UCSD-AML1 (cell line): ENCODE measurements around the gene KIR2DL4.
"Not testable (repeated sequence)": the region's sequence is repeated elsewhere in the genome, so short reads cannot be mapped to it uniquely, and the experiment has no call there.

Experiments
- DNase-seq: peaks from one replicate; lab custom pipeline; 2025; ENCODE audit not compliant: unreplicated experiment; lab: John Stamatoyannopoulos, UW

The KIR2DL4 gene

DNA sequence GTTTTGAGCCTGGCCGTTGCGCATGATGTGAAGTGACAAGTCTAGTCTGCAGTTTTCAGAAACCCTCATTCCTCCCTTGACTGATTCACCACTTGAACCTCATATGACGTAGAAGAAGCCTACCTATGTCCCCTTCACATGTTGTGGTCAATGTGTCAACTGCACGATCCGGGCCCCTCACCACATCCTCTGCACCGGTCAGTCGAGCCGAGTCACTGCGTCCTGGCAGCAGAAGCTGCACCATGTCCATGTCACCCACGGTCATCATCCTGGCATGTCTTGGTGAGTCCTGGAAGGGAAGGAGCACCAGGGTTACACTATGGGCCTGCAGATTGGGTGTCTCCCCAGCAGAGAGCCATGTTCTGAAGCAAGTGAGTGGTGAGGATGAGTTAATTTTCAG, at the start of gene KIR2DL4:
TSS of gene KIR2DL4 (plus strand) at position 201 of the 400 bp plus-strand sequence. CDS start at position 243, 42 bp downstream.
- peak; percentile 20 for DNase-seq

DNA sequence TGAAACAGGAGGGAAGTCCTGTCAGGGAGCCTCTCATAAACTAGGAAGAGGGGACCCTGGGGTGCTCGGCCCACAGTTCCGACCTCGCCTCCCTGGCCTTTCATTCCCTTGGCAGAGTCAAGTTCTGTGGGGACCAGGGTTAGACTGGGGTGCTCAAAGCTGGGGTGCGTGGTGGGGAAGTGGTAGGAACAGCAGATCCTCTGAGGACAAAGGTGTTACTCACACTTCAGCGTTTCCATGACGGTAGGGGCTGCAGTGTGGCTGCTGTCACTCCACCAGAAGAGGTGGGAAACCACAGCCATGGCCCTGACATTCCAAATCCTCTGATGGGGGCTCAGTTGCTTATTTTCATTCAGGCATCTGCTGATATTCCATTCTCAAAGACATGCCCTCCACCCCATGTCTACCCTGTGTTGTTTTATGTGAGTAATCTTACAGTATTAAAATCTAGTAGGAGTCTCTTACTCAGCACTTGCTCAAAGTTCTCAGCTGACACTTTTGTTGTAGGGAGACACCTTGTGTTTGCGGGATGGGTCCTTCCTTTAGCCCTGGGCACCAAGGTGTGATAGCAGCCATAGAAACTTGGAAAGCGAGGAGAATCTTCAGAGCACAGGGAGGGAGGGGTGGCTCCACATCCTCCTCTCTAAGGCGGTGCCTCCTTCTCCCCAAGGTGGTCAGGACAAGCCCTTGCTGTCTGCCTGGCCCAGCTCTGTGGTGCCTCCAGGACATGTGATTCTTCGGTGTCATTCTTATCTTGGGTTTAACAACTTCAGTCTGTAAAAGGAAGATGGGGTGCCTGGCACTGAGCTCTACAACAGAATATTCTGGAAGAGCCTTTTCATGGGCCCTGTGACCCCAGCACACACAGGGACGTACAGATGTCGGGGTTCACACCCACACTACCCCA, 47.0 kb upstream of the KIR2DL4 start:
- DNase-seq: not testable (repeated sequence)

DNA sequence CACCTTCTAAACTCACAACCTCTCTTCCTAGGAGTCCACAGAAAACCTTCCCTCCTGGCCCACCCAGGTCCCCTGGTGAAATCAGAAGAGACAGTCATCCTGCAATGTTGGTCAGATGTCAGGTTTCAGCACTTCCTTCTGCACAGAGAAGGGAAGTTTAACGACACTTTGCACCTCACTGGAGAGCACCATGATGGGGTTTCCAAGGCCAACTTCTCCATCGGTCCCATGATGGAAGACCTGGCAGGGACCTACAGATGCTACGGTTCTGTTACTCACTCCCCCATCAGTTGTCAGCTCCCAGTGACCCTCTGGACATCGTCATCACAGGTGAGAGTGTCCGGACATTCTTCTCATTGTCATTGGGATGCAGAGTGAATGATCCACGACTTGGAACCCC, 44.8 kb upstream of the KIR2DL4 start:
- not testable (repeated sequence) for DNase-seq

DNA sequence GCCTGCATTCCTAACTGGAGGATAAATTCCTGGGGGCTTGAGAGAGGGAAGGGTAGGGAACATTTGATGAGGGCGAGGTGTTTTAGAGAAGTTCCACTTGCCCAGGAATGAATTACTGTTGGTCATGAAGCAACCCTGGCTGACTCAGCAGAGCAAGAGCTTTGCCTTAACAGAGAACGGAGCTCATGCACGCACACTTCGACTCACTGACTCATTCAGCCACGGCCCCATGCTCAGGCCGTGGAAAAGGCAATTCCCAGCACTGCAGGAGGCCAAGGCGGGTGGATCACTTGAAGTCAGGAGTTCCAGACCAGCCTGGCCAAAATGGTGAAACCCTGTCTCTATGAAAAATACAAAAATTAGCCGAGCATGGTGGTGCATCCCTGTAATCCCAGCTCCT, 39.2 kb upstream of the KIR2DL4 start:
- not testable (repeated sequence) for DNase-seq

DNA sequence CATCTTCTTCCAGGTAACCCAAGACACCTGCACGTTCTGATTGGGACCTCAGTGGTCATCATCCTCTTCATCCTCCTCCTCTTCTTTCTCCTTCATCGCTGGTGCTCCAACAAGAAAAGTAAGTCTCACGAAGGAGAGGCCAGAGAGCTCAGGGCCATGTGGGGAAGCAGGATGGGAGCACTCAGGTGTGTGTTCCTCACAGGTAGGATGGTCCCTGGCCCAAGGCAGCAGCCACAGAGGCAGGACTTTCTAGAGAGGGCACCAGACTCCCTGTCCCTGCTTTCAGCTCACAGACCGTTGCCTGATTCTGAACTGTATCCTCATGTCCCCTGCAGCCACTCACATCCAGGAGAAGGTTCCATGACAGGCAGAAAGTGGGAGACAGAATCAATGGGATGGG, 36.9 kb upstream of the KIR2DL4 start:
- not testable (repeated sequence) for DNase-seq

DNA sequence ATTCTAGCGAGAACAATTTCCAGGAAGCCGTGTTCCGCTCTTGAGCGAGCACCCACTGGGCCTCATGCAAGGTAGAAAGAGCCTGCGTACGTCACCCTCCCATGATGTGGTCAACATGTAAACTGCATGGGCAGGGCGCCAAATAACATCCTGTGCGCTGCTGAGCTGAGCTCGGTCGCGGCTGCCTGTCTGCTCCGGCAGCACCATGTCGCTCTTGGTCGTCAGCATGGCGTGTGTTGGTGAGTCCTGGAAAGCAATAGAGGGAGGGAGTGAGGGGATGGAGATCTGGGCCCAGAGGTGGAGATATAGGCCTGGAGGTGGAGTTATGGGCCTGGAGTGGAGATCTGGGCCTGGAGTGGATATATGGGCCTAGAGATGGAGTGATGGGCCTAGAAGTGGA, 33.8 kb upstream of the KIR2DL4 start, which contains the start of gene KIR2DL1:
TSS of gene KIR2DL1 (plus strand) at position 148 of the 400 bp plus-strand sequence. CDS start at position 206, 58 bp downstream.
- DNase-seq: not testable (repeated sequence)

DNA sequence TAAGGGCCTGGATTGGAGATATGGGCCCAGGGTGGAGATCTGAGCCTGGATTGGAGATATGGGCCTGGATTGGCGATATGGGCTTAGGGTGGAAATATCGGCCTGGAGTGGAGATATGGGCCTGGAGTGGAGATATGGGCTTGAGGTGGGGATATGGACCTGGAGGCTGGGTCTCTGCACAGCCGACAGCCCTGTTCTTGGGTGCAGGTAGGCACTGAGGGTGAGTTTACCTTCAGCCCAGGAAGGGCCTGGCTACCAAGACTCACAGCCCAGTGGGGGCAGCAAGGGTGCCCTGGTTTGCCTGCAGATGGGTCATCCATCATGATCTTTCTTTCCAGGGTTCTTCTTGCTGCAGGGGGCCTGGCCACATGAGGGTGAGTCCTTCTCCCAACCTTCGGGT, 32.9 kb upstream of the KIR2DL4 start:
- not testable (repeated sequence) for DNase-seq

DNA sequence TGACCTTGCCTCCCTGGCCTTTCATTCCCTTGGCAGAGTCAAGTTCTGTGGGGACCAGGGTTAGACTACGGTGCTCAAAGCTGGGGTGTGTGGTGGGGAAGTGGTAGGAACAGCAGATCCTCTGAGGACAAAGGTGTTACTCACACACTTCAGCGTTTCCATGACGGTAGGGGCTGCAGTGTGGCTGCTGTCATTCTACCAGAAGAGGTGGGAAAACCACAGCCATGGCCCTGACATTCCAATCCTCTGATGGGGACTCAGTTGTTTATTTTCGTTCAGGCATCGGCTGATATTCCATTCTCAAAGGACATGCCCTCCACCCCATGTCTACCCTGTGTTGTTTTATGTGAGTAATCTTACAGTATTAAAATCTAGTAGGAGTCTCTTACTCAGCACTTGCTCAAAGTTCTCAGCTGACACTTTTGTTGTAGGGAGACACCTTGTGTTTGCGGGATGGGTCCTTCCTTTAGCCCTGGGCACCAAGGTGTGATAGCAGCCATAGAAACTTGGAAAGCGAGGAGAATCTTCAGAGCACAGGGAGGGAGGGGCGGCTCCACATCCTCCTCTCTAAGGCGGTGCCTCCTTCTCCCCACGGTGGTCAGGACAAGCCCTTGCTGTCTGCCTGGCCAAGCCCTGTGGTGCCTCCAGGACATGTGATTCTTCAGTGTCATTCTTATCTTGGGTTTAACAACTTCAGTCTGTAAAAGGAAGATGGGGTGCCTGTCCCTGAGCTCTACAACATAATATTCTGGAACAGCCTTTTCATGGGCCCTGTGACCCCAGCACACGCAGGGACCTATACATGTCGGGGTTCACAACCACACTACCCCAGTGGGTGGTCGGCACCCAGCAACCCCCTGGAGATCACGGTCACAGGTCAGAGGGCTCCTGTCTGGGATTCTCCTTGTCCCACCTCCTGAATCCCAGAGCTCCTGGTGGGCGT, 32.1 kb upstream of the KIR2DL4 start:
- not testable (repeated sequence) for DNase-seq

DNA sequence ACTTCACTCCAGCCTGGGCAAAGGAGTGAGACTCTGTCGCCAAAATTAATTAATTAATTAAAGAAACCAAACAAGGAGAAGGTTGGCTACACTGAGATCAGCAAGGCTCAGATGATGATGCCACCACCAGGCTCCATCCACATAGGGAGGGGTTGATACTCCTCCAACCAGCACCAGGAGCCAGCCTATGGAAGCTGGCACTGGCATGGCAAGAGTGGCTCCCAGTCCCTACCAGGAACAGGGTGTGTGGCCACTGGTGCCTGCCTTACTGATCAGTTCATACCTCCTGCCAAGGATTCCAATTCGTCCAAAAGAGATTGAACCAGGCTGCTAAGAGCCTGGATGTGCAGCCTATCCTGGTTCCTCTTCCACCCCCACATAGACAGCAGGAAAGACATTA, 30.7 kb upstream of the KIR2DL4 start:
- DNase-seq: not testable (repeated sequence)

DNA sequence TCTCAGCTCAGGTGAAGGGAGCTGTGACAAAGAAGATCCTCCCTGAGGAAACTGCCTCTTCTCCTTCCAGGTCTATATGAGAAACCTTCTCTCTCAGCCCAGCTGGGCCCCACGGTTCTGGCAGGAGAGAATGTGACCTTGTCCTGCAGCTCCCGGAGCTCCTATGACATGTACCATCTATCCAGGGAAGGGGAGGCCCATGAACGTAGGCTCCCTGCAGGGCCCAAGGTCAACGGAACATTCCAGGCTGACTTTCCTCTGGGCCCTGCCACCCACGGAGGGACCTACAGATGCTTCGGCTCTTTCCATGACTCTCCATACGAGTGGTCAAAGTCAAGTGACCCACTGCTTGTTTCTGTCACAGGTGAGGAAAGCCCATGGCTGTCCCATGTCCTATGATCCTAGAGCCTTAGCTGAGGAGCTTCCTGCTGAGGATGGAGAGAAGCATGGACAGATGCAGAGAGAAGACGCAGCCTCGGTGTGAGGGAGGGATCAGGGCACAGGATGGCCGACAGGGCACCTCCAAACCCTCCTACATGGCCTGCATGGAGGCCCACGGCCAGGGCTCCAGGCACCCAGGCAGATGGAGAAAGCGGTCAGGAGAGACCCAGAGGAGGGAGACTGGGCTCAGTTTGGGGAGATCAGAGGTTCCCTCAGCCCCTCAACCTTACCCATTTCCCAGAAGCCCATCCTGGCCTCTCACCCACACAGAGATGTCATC, 28.2 kb upstream of the KIR2DL4 start:
- DNase-seq: not testable (repeated sequence)

DNA sequence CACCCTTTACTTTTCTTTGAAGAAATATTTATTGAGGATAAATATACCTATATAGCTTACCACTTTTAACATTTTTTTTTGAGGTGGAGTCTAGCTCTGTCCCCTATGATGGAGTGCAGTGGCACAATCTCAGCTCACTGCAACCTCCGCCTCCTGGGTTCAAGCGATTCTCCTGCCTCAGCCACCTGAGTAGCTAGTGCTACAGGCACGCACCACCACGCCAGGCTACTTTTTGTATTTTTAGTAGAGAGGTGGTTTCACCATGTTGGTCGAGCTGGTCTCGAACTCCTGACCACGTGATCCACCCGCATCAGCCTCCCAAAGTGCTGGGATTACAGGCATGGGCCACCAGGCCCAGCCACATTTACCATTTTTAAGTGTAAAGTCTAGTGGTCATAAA, 27.6 kb upstream of the KIR2DL4 start:
- DNase-seq: not testable (repeated sequence)

DNA sequence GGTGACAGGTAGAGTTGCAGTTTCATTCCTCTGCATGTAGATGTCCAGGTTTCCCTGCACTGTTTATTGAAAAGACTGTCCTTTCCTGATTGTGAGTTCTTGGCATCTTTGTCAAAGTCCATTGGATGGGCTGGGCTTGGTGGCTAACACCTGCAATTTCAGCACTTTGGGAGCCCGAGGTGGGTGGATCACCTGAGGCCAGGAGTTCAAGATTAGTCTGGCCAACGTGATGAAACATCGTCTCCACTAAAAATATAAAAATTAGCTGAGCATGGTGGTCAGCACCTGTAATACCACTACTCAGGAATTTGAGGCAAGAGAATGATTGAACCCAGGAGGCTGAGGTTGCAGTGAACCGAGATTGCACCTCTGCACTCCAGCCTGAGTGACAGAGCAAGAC, 25.6 kb upstream of the KIR2DL4 start:
- DNase-seq: not testable (repeated sequence)

DNA sequence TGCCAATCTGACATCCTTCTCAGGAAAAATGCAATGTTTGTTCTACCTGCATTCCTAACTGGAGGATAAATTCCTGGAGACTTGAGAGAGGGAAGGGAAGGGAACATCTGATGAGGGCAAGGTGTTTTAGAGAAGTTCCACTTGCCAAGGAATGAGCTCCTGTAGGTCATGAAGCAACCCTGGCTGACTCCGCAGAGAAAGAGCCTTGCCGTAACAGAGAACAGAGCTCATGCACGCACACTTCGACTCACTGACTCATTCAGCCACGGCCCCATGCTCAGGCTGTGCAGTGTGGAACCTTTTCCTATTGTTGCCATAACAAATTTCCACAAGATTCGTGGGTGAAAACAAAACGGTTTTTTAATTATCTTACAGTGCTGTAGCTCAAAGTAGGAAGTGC, 24.5 kb upstream of the KIR2DL4 start:
- not testable (repeated sequence) for DNase-seq

DNA sequence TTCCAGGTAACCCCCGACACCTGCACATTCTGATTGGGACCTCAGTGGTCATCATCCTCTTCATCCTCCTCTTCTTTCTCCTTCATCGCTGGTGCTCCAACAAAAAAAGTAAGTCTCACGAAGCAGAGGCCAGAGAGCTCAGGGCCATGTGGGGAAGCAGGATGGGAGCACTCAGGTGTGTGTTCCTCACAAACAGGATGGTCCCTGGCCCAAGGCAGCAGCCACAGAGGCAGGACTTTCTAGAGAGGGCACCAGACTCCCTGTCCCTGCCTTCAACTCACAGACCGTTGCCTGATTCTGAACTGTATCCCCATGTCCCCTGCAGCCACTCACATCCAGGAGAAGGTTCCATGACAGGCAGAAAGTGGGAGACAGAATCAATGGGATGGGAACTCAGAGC, 20.5 kb upstream of the KIR2DL4 start:
- DNase-seq: not testable (repeated sequence)

DNA sequence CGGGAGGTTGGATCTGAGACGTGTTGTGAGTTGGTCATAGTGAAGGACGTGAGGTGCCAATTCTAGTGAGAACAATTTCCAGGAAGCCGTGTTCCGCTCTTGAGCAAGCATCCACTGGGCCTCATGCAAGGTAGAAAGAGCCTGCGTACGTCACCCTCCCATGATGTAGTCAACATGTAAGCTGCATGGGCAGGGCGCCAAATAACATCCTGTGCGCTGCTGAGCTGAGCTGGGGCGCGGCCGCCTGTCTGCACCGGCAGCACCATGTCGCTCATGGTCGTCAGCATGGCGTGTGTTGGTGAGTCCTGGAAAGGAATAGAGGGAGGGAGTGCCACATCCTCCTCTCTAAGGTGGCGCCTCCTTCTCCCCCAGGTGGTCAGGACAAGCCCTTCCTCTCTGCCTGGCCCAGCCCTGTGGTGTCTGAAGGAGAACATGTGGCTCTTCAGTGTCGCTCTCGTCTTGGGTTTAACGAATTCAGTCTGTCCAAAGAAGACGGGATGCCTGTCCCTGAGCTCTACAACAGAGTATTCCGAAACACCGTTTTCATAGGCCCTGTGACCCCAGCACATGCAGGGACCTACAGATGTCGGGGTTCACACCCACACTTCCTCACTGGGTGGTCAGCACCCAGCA, 17.2 kb upstream of the KIR2DL4 start:
- DNase-seq: not testable (repeated sequence)

DNA sequence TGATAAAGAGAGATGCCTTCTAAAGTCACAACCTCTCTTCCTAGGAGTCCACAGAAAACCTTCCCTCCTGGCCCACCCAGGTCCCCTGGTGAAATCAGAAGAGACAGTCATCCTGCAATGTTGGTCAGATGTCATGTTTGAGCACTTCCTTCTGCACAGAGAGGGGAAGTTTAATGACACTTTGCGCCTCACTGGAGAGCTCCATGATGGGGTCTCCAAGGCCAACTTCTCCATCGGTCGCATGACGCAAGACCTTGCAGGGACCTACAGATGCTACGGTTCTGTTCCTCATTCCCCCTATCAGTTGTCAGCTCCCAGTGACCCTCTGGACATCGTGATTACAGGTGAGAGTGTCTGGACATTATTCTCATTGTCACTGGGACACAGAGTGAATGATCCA, 15.3 kb upstream of the KIR2DL4 start:
- not testable (repeated sequence) for DNase-seq

DNA sequence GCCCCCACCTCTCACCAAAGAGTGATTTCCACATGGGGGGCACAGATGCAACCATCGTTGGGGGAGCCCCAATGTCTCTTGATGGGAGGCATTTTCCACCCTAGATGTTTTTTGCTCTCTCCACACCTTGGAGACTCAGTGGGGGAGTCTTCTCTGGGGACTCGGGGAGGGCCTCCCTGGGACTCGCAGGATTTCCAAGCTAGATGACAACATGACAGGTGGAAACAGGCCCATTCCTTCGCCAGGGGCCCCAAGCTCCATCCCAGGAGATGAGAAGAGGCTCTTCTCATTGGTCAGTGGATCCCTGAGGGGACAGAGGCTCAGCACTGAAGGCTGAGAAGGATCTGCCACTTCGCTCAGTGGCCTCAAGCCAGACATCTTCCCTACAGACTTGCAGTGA, 12.7 kb upstream of the KIR2DL4 start:
- DNase-seq: no peak

DNA sequence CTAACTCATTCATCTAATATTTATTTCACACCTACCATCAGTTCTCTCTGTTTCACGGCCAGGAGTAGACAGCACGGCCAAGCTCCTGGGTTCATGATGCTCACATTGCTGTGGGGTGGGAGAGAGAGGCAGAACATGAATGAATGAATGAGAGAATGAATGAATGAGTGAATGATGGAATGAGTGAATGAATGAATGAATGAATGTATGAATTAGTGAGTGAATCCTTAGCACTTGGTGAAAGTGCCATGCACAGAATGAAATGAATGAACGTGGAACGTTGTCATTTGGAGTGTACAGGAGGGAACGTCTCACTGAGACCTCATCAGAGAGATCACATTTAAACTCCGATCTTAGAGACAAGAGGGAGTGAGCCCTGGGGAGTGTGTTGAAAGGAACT, 11.9 kb upstream of the KIR2DL4 start:
- DNase-seq: no peak

DNA sequence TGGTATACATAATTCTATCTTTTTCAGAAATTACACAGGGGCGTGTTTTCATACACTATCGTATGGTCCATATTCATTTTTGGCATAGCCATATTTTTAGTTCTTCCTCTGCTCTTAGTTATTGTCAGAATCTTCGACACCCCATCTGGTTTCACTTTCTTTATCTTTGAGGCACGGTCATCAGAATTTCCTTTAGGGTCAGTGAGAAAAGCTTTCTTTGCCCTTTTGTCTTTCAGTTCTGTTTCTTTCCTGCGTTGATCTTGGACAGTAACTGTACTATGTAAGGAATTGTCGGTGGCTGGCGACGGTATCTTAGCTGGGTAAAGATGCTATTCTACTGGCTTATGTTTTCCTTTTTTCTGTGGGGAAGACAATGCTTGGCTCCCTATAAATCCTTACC, 10.6 kb upstream of the KIR2DL4 start:
- no peak for DNase-seq

DNA sequence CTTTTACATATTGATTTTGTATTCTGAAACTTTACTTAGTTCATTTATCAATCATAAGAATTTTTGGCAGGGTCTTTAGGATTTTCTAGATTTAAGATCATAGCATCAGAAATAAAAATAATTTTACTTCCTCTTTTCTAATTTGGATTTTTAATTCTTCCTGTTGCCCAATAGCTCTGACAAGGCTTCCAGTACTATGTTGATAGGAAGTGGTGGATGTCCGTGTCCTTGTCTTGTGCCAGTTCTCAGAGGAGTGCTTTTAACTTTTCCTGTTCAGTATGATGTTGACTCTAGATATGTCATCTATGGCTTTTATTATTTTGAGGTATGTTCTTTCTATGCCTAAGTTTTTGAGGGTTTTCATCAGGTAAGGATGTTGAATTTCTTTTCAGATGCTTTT, 7.7 kb upstream of the KIR2DL4 start:
- no peak for DNase-seq
